ENCODE results near the gene IFNLR1. TPM values are rescaled to one million over a fixed set of nuclear protein-coding genes. Genes with fewer than 3 reads are reported as not detected.

Gene IFNLR1
- total RNA-seq, 4 donors from 2014 or later: 2.6 to 37.4 (median 12.7) TPM

DNA sequence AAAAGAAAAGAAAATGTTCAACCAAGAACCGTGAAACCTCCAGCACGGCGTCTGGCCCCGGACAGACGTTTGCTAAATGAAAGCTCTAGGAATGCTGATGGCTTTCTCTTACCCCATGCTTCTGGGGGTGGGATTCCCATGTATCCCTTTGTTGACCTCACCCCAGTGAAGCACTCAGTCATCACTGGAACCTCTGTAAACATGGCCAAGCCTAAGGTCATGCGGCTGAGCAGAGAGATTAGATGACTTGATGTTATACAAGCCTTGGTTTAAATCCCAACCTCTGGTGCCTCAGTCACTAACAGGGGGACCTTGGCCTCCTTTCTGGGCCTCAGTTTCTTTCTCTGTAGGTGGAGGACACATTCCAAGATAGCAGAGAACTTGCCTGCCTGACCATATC, 72.3 kb downstream of the IFNLR1 start:
- intact Hi-C loops (cut with DNase I; ENCODE audit: low total_unique reads) (no loop called here), in situ Hi-C loops (cut with MboI; ENCODE audit: low pct_ligation_motif_present in 1 of 4, low pct_unique_long_range_greater_than_20kb in 1 of 4, low sequenced_read_pairs in 3 of 4) (no loop called here)
- Histone ChIP-seq H3K4me3 (no peak overlapping the region), H3K27ac (no peak overlapping the region), H3K4me1 (peaks cover 5 to 33% (median 22%) of the 10 kb centered on the region in 4 donors), H3K36me3 (no peaks in the 10 kb centered on the region), H3K27me3 (peaks cover 2% of the 10 kb centered on the region), H3K9me3 (no peaks in the 10 kb centered on the region)
- no peak for DNase-seq
- TF ChIP-seq EP300 (IDR thresholded peaks at IDR 0.05; ENCODE audit: low read depth): no peak
- TF ChIP-seq CTCF (IDR thresholded peaks at IDR 0.05): no peak
- no peak for TF ChIP-seq POLR2AphosphoS5 (IDR thresholded peaks at IDR 0.05)
- TF ChIP-seq POLR2A (IDR thresholded peaks at IDR 0.05): no peak
- 87 to 100% methylated on average over 2 to 6 of the region's 6 CpGs for WGBS, 2 donors (ENCODE audit: low coverage in 1 of 2)

- H3K27ac ChIP-seq: no peak overlapping the region
- no peak for DNase-seq
- peaks cover 0 to 24% (median 14%) of the 10 kb centered on the region in 4 donors for H3K4me1 ChIP-seq
- H3K36me3 ChIP-seq: no peaks in the 10 kb centered on the region
- TF ChIP-seq POLR2A (IDR thresholded peaks at IDR 0.05) (no peak), CTCF (IDR thresholded peaks at IDR 0.05) (no peak), POLR2AphosphoS5 (IDR thresholded peaks at IDR 0.05) (no peak), EP300 (IDR thresholded peaks at IDR 0.05; ENCODE audit: low read depth) (no peak)
- in situ Hi-C loops (cut with MboI; ENCODE audit: low pct_ligation_motif_present in 1 of 4, low pct_unique_long_range_greater_than_20kb in 1 of 4, low sequenced_read_pairs in 3 of 4): no loop called here
- no peak overlapping the region for H3K4me3 ChIP-seq
- H3K27me3 ChIP-seq: peaks cover 2% of the 10 kb centered on the region
- 70% methylated on average over 6 of the region's 6 CpGs; no CpG with 5 or more reads in 1 of the 2 donors for WGBS, 2 donors (ENCODE audit: low coverage in 1 of 2)
- intact Hi-C loops (cut with DNase I; ENCODE audit: low total_unique reads): no loop called here
- no peaks in the 10 kb centered on the region for H3K9me3 ChIP-seq
Observed at GRCh38 chr1:24113641-24114033, 73.5 kb downstream of the IFNLR1 start.

DNA sequence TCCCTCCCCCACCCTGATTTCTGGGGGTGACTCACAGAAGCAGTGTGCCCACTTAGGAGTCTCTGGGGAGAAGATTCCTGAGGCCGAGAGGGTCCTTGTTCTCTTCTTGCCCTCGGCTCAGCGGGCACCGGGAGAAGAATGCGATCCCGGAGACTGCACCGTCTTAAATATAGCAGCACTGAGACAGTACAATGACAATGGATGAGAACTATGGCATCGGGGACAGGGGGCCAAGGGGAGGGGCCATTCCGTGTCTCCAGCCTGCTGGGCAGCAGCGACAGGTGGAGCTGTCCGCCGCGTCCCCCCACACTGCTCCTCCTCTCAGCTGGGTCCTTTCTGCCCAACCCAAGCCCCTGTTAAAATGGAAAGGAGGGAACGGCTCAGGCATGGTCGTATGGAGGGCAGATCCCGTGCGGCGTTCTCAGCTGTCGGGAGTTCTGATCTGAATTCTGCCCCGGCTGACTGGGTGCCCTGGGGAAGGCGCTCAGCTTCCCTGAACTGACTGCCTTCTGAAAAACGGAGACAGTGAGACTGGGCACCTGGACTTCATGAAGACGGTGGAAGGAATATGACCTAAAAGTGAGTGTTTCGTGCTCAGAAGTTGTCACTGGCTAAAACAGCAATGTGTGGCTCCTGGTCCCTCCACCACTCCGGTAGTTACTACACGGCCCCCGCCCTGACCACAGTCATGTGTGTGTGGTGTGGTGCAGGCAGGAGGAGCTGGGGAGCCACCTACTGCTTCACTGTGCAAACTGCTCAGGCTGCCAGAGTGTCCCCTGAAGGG, 74.9 kb downstream of the IFNLR1 start, which contains the start of gene MYOM3:
Gene MYOM3 (minus strand): TSS at position 140 of the 784 bp plus-strand sequence. CDS start 3,499 bp downstream, outside the sequence.
- in situ Hi-C loops (cut with MboI; ENCODE audit: low pct_ligation_motif_present in 1 of 4, low pct_unique_long_range_greater_than_20kb in 1 of 4, low sequenced_read_pairs in 3 of 4): no loop called here
- 32% methylated on average over 27 of the region's 27 CpGs; no CpG with 5 or more reads in 1 of the 2 donors for WGBS, 2 donors (ENCODE audit: low coverage in 1 of 2)
- intact Hi-C loops (cut with DNase I; ENCODE audit: low total_unique reads): no loop called here

More for the DNA sequence above, 74.9 kb downstream of the IFNLR1 start, which contains the start of gene MYOM3:
- H3K36me3 ChIP-seq: no peaks in the 10 kb centered on the region
- H3K4me3 ChIP-seq: peak within 1 kb of the TSS in 1 of 4 donors; percentile 22
- H3K27me3 ChIP-seq: peaks cover 2% of the 10 kb centered on the region
- no peaks in the 10 kb centered on the region for H3K9me3 ChIP-seq
- peak; percentile 43 to 61 (median 51) for TF ChIP-seq CTCF (IDR thresholded peaks at IDR 0.05)
- TF ChIP-seq EP300 (IDR thresholded peaks at IDR 0.05; ENCODE audit: low read depth): no peak
- no peak for TF ChIP-seq POLR2AphosphoS5 (IDR thresholded peaks at IDR 0.05)
- no peak for TF ChIP-seq POLR2A (IDR thresholded peaks at IDR 0.05)
- H3K4me1 ChIP-seq: peaks cover 0 to 21% (median 9%) of the 10 kb centered on the region in 4 donors
- no peak within 1 kb of the TSS for H3K27ac ChIP-seq
- peak; percentile 73 for DNase-seq

Data from transverse colon (tissue), 4 donors.